Cardiac muscle cell (in vitro differentiated cells and primary cell): ENCODE results near the gene APBB2. TPM values are rescaled to one million over a fixed set of nuclear protein-coding genes. Genes with fewer than 3 reads are reported as not detected.

Experiments used
- DNase-seq, 2 donors: peaks; one replicate each; pipeline versions ENCODE4 v3.0.0 to v3.0.0-alpha.2; 2010 to 2017; ENCODE audit warnings: low read depth in 1 of 2, low spot score in 1 of 2
- H3K27ac ChIP-seq: fragments of 200-600 bp; sonication (generic); 2 replicates; pipeline ENCODE4 v1.5.1; 2016
- H3K27me3 ChIP-seq: fragments of 200-600 bp; sonication (generic); 2 replicates; pipeline ENCODE4 v1.6.0; 2016; ENCODE audit warnings: control low read depth
- H3K36me3 ChIP-seq: fragments of 200-600 bp; sonication (generic); 2 replicates; pipeline ENCODE4 v1.5.1; 2016; ENCODE audit warnings: control low read depth
- H3K4me1 ChIP-seq: fragments of 200-600 bp; sonication (generic); 2 replicates; pipeline ENCODE4 v1.8.1; 2017; ENCODE audit warnings: low read depth, mild to moderate bottlenecking, mixed run types
- H3K4me3 ChIP-seq: fragments of 200-600 bp; sonication (generic); 2 replicates; pipeline ENCODE4 v1.5.1; 2016; ENCODE audit warnings: mild to moderate bottlenecking
- H3K9me3 ChIP-seq: fragments of 200-600 bp; sonication (generic); 2 replicates; pipeline ENCODE4 v1.5.1; 2017; ENCODE audit warnings: low read depth, mild to moderate bottlenecking, control low read depth
- polyA plus RNA-seq: library from polyadenylated mRNA; unstranded; fragments of >200 nt; fragmentation: Nextera tagmentation; extraction: Ambion mirVana; gene quantifications from 2 replicates; pipeline ENCODE4 v1.2.1, GENCODE V29; 2016
- total RNA-seq: library from RNA; depleted of rRNA; stranded (reverse); fragments of >200 nt; gene quantifications from 2 replicates; pipeline ENCODE4 v1.2.3, GENCODE V29; 2016
- TF ChIP-seq, protein P1 (sequence below): IDR thresholded peaks from 2 replicates; pipeline ENCODE4 v1.5.1; 2012; ENCODE audit warnings: low read depth, mild to moderate bottlenecking, low read length

The APBB2 gene
- total and polyA plus RNA-seq, 2 experiments from 2014 or later = 4.6 to 14.9 TPM

DNA sequence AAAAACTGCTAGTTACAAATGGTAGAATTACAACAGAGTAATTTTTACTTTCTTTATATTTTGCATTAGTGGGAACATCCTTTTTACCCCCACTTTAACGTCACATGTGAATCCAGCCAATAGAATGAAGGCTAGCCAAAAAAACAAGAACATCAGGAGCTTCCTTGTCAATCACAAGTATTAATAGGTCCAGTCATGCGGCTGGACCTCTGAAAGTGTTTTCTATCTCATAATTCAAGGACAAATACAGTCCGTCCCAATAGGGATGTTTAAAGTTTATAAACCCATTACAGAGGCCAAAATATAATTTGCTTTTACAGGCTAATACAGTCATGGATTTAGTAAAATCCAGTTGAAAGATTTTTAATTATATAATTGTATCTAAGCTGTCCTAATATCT, 110.7 kb downstream of the APBB2 start:
- DNase-seq = no peak
- H3K27me3 ChIP-seq = no peaks in the 10 kb centered on the region
- peaks cover 4% of the 10 kb centered on the region for H3K4me1 ChIP-seq
- no peak overlapping the region for H3K27ac ChIP-seq
- no peaks in the 10 kb centered on the region for H3K9me3 ChIP-seq
- H3K36me3 ChIP-seq = no peaks in the 10 kb centered on the region
- H3K4me3 ChIP-seq = no peak overlapping the region
- TF ChIP-seq, protein P1, sequence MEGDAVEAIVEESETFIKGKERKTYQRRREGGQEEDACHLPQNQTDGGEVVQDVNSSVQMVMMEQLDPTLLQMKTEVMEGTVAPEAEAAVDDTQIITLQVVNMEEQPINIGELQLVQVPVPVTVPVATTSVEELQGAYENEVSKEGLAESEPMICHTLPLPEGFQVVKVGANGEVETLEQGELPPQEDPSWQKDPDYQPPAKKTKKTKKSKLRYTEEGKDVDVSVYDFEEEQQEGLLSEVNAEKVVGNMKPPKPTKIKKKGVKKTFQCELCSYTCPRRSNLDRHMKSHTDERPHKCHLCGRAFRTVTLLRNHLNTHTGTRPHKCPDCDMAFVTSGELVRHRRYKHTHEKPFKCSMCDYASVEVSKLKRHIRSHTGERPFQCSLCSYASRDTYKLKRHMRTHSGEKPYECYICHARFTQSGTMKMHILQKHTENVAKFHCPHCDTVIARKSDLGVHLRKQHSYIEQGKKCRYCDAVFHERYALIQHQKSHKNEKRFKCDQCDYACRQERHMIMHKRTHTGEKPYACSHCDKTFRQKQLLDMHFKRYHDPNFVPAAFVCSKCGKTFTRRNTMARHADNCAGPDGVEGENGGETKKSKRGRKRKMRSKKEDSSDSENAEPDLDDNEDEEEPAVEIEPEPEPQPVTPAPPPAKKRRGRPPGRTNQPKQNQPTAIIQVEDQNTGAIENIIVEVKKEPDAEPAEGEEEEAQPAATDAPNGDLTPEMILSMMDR = no peak

DNA sequence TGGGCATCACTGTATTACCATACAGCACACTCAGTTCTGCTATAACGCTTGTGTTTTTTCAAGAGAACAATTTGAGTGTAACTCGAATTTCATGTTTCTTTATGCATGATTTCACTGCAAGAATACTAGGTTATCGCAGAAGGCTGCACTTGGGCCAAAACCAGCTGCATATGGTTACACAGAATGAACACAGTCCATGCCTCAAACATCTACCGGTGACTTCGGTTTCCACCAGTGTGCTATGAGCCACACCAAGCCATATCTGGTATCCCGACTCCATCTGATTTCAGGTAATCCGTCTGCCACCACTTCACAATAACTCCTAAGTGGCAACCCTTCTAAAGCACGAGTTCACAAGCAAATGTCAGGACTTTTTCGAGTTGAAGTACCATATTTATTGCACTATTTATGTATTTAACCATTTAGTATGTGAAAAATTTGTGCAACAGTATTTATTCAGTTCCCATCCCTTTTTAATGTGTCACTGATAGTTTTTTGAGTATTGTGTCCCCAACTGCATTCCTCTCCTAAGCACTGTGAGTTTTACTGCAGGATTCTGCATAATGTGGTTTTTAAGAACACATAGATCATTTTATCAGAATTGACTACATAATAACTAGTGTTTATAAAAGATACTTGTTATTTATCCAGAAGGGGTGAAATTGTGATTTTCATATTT, 111.8 kb downstream of the APBB2 start:
- Histone ChIP-seq H3K4me1 (peaks cover 4% of the 10 kb centered on the region), H3K27me3 (no peaks in the 10 kb centered on the region), H3K27ac (no peak overlapping the region), H3K36me3 (no peaks in the 10 kb centered on the region), H3K4me3 (no peak overlapping the region), H3K9me3 (no peaks in the 10 kb centered on the region)
- no peak for DNase-seq
- TF ChIP-seq, protein P1 = no peak

GRCh38 chr4:41098093-41099048, 116.0 kb downstream of the APBB2 start:
- Histone ChIP-seq H3K9me3 (no peaks in the 10 kb centered on the region), H3K27me3 (no peaks in the 10 kb centered on the region), H3K4me1 (peaks cover 4% of the 10 kb centered on the region), H3K4me3 (no peak overlapping the region), H3K36me3 (no peaks in the 10 kb centered on the region), H3K27ac (no peak overlapping the region)
- DNase-seq = no peak
- TF ChIP-seq, protein P1 = no peak

DNA sequence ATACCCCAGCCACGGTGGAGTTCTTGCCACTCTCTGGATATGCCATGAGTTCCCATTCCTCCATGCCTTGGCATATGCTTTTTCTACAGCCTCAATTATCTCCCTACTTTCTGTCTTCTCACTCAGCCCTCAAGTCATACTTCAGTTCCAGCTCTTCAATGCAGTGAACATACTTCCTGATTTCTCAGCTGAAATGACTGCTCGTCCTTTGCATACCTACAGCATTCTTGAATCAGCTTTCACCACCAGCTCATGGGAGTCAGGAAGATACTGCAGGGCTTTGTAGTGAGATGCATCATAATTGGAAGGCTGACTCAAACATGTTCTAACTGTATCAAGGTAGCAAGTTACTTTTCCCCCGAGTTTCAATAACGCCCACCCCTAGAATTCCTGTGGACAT, 118.4 kb downstream of the APBB2 start:
- TF ChIP-seq, protein P1 = no peak
- no peak overlapping the region for H3K27ac ChIP-seq

DNA sequence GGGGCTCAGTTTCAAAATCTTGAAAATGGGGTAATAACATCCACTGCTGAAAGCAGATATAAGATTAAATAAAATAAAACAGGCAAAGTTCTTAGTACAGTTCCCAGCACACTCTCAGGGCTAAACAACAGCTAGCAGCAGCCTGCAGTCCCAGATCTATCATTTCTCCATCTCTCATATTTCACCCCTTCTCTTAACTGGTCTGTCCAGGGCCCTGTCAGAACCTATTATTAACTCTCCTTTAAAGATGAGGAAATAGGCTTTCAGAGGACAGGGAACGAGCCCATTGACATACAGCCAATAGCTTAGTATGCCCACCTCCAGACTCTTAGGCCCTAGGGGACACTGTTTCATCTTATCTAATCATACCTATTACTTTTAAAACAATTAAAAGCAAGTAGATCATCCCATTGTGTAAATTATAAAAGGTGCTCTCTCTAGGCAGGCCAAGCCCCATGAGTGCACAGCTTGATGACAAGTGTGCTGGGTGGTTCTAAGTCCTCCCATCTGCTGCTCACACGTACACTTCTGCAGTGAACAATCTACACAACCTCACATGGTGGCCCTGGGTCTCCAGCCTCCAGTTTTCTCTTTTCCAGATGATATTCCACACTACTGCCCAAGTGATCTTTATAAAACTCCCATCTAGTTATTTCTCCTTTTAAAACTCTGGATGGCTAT, 119.0 kb downstream of the APBB2 start:
- no peak overlapping the region for H3K4me3 ChIP-seq
- no peaks in the 10 kb centered on the region for H3K36me3 ChIP-seq
- no peak overlapping the region for H3K27ac ChIP-seq
- no peak for DNase-seq
- H3K9me3 ChIP-seq = no peaks in the 10 kb centered on the region
- no peaks in the 10 kb centered on the region for H3K27me3 ChIP-seq
- H3K4me1 ChIP-seq = peaks cover 6% of the 10 kb centered on the region
- TF ChIP-seq, protein P1 = no peak

More for the DNA sequence above, 118.4 kb downstream of the APBB2 start:
- H3K4me1 ChIP-seq = peaks cover 6% of the 10 kb centered on the region
- H3K36me3 ChIP-seq = no peaks in the 10 kb centered on the region
- DNase-seq = peak in 1 of 2 donors; percentile 44
- no peaks in the 10 kb centered on the region for H3K9me3 ChIP-seq
- H3K4me3 ChIP-seq = no peak overlapping the region
- no peaks in the 10 kb centered on the region for H3K27me3 ChIP-seq
